A673 (cell line): Measurements from ENCODE around the gene PDGFB.

Experiments
- EZH2 ChIP-seq: fragments of 200-600 bp; sonication (generic); IDR thresholded peaks from 2 replicates; pipeline ENCODE4 v1.6.1; 2017; ENCODE audit warnings: borderline replicate concordance, low read depth, mild to moderate bottlenecking, mixed read lengths, antibody characterized with exemption, low read length; ENCODE audit not compliant: poor library complexity, severe bottlenecking
- TF ChIP-seq, protein P1 (sequence below): fragments of 300-800, 200-600 bp; sonication (generic); conservative IDR thresholded peaks from 2 replicates; pipeline ENCODE4 v1.5.1; 2017; ENCODE audit warnings: low read depth, mild to moderate bottlenecking, antibody characterized with exemption, low read length, moderate library complexity, mixed read lengths

DNA sequence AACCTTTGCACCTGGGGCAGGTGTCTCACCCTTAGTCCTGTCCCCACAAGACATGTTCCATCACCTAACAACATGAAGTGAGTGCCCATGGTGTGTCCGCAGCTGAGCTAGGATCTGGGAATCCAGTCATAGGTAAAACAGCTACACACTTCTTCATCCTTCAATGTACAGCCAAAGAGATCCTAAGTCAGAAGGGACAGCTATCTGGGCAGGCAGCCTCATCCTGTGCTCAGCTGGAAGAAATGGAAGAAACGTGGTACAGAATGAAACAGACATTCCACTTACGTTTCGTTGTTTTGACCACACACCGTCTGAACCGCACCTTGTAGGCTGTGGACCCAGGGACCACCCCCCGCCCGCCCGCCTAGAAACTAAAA, 30.8 kb downstream of the PDGFB start:
- TF ChIP-seq, protein P1, sequence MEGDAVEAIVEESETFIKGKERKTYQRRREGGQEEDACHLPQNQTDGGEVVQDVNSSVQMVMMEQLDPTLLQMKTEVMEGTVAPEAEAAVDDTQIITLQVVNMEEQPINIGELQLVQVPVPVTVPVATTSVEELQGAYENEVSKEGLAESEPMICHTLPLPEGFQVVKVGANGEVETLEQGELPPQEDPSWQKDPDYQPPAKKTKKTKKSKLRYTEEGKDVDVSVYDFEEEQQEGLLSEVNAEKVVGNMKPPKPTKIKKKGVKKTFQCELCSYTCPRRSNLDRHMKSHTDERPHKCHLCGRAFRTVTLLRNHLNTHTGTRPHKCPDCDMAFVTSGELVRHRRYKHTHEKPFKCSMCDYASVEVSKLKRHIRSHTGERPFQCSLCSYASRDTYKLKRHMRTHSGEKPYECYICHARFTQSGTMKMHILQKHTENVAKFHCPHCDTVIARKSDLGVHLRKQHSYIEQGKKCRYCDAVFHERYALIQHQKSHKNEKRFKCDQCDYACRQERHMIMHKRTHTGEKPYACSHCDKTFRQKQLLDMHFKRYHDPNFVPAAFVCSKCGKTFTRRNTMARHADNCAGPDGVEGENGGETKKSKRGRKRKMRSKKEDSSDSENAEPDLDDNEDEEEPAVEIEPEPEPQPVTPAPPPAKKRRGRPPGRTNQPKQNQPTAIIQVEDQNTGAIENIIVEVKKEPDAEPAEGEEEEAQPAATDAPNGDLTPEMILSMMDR: no peak
- no peak for TF ChIP-seq EZH2
